Neural progenitor cell (in vitro differentiated cells): ENCODE data around the gene FAM135A.

Source experiments
- EZH2 ChIP-seq: fragments of 200-600 bp; sonication (generic); IDR thresholded peaks from 2 replicates; pipeline ENCODE4 v1.6.1; 2017; ENCODE audit warnings: antibody characterized with exemption, mild to moderate bottlenecking, moderate library complexity
- EZH2phosphoT487 ChIP-seq: fragments of 200-600 bp; sonication (generic); IDR thresholded peaks from 2 replicates; pipeline ENCODE4 v1.6.1; 2017; ENCODE audit warnings: antibody characterized with exemption
- TF ChIP-seq, protein P1 (sequence below): fragments of 200-600 bp; sonication (generic); IDR thresholded peaks from 2 replicates; pipeline ENCODE4 v1.5.1; 2017; ENCODE audit warnings: antibody characterized with exemption, mild to moderate bottlenecking

DNA sequence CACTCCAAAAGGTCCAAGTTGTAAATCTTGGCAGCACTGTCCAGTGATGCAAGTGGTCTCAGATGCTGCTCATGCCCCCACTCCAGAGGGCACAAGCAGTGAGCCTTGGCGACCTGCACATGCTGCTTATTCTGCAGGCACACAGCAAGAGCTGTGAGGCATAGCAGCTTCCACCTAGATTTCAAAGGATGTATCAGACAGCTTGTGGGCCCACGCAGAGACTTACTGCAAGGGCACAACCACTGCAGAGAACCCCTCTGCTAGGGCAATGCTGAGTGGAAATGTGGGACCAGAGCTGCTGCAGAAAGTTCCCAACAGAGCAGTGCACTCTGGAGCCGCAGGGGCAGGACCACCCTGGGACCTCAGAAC lies 179.8 kb downstream of the FAM135A start:
- TF ChIP-seq, protein P1, sequence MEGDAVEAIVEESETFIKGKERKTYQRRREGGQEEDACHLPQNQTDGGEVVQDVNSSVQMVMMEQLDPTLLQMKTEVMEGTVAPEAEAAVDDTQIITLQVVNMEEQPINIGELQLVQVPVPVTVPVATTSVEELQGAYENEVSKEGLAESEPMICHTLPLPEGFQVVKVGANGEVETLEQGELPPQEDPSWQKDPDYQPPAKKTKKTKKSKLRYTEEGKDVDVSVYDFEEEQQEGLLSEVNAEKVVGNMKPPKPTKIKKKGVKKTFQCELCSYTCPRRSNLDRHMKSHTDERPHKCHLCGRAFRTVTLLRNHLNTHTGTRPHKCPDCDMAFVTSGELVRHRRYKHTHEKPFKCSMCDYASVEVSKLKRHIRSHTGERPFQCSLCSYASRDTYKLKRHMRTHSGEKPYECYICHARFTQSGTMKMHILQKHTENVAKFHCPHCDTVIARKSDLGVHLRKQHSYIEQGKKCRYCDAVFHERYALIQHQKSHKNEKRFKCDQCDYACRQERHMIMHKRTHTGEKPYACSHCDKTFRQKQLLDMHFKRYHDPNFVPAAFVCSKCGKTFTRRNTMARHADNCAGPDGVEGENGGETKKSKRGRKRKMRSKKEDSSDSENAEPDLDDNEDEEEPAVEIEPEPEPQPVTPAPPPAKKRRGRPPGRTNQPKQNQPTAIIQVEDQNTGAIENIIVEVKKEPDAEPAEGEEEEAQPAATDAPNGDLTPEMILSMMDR, result no peak
- no peak for TF ChIP-seq EZH2phosphoT487
- TF ChIP-seq EZH2, result no peak
